ENCODE results near the gene MOB1A. TPM values are rescaled to one million over a fixed set of nuclear protein-coding genes. Genes with fewer than 3 reads are reported as not detected.

Gene MOB1A
- total RNA-seq, 1 experiment from 2014 or later: 132 TPM

DNA sequence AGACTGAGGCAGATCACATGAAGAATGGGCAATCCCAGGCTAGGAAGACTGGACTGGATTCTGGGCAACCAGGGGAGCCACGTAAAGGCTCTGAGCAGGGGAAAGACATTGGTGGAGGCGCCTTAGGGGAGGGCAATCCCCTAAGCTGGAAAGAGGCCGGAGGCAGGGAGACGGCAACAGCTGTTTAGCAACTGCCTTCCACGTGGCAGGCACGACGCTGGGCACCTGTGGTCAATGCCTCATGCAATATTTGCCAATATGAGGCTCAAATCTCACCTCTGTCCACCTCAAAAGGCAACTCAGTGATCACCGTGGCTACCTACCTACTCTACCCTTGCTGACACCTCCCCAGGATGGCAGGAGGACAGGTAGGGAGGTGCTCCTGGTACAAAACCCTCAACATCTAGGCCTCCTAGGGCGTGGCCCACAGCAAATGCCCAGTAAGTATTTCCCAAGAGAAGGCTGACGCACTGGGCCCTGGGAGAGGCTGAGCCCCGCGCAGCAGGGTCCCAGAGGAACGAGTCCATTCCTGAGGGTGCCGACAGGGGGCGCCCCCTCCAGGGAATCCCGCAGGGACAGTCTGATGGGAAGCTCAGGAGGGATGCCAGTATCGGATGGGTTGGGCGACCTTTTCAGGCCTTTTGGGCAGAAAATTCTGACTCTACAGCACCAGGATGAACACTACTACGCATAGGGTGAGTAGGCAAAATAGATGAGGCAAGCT lies 39.9 kb downstream of the MOB1A start:
- intact Hi-C loops (cut with micrococcal nuclease): no loop called here
- Histone ChIP-seq H3K4me2 (ENCODE audit: low read length) (no peak overlapping the region), H3K27me3 (ENCODE audit: insufficient read depth, low read length) (no peaks in the 10 kb centered on the region), H4K20me1 (ENCODE audit: insufficient read depth) (no peaks in the 10 kb centered on the region), H3K4me3 (replicated peaks in 1 of 2; ENCODE audit: low read depth in 1 of 2, low read length in 2 of 2) (no peak overlapping the region), H3K9me3 (ENCODE audit: control insufficient read depth in 1 of 2, insufficient read depth in 1 of 2, low read depth in 1 of 2, low read length in 2 of 2) (no peaks in the 10 kb centered on the region), H3K36me3 (ENCODE audit: control insufficient read depth in 1 of 2, insufficient read depth in 2 of 2, low read length in 2 of 2) (peaks cover 0 to 3% of the 10 kb centered on the region in 2 experiments; a peak in 3 of 4 replicates), H3K9ac (ENCODE audit: low read length) (no peak overlapping the region), H3K79me2 (ENCODE audit: insufficient read depth, low read length) (no peaks in the 10 kb centered on the region; the same call in 1 of the 2 replicates), H3K9me2 (ENCODE audit: insufficient read depth) (no peaks in the 10 kb centered on the region), H3K27ac (ENCODE audit: low read depth, low read length) (no peak overlapping the region), H2AFZ (ENCODE audit: low read depth, low read length, poor library complexity, severe bottlenecking) (no peak overlapping the region), H3K4me1 (ENCODE audit: control insufficient read depth in 1 of 2, insufficient read depth in 2 of 2, low read length in 2 of 2) (no peaks in the 10 kb centered on the region)
- ChIA-PET CTCF (interaction anchor here (0.6 to 0.8 kb wide), 3 partner anchors 10 to 402 kb away, joined by 3 read pairs; partner anchors contain the start of gene TPRKB), RAD21 (ENCODE audit: low non-redundant PET in 1 of 2, low total read pairs in 2 of 2, uncharacterized antibody in 2 of 2, unreplicated experiment in 2 of 2) (no interaction called here), POLR2A (no interaction called here)
- no peak for DNase-seq (ENCODE audit: low read depth, low spot score)
- BruUV-seq (replicated peaks): no TSS peak
- peak; percentile 63; the same call in 1 of the 2 replicates for ATAC-seq
- TF ChIP-seq, protein P1, sequence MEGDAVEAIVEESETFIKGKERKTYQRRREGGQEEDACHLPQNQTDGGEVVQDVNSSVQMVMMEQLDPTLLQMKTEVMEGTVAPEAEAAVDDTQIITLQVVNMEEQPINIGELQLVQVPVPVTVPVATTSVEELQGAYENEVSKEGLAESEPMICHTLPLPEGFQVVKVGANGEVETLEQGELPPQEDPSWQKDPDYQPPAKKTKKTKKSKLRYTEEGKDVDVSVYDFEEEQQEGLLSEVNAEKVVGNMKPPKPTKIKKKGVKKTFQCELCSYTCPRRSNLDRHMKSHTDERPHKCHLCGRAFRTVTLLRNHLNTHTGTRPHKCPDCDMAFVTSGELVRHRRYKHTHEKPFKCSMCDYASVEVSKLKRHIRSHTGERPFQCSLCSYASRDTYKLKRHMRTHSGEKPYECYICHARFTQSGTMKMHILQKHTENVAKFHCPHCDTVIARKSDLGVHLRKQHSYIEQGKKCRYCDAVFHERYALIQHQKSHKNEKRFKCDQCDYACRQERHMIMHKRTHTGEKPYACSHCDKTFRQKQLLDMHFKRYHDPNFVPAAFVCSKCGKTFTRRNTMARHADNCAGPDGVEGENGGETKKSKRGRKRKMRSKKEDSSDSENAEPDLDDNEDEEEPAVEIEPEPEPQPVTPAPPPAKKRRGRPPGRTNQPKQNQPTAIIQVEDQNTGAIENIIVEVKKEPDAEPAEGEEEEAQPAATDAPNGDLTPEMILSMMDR (IDR thresholded peaks at IDR 0.05 in 2 of 3, conservative IDR thresholded peaks at IDR 0.05 in 1 of 3; ENCODE audit: borderline replicate concordance in 1 of 3, insufficient read depth in 1 of 3, low read depth in 2 of 3, low read length in 2 of 3): peak in 2 of 3 experiments; percentile 34 to 52; a peak in 3 of 6 replicates
- TF ChIP-seq SP1 (IDR thresholded peaks at IDR 0.05; ENCODE audit: low read depth) (no peak), REST (IDR thresholded peaks at IDR 0.05; ENCODE audit: low read depth) (no peak)
